IPS-NIHi11 (cell line): ENCODE results near the gene MACF1.

ENCODE experiments used
- DNase-seq: peaks from one replicate; pipeline ENCODE4 v3.0.0; 2012; ENCODE audit warnings: mixed read lengths, low spot score

MACF1 gene

DNA sequence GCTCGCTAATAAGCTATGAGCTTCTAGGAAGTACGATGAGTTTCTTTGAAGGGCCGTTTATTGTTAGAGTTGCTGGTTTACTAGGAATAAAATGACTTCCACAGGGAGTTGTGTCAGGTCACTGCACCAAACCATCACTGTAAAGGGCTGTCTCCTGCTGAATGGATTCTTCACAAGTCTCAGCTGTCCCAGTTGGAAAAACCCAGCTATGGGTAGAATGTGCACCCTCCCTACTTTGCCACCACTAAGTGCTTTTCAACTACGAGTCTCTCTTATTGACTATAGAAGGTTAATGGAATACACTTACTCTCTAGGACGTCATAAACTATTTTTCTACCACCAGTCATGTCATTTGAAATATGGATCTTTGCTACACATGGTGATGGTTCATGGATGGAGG is 192.2 kb downstream of the MACF1 start:
- DNase-seq = no peak

- DNase-seq = no peak
Observed at GRCh38 chr1:39397487-39397886, 193.0 kb downstream of the MACF1 start.

DNA sequence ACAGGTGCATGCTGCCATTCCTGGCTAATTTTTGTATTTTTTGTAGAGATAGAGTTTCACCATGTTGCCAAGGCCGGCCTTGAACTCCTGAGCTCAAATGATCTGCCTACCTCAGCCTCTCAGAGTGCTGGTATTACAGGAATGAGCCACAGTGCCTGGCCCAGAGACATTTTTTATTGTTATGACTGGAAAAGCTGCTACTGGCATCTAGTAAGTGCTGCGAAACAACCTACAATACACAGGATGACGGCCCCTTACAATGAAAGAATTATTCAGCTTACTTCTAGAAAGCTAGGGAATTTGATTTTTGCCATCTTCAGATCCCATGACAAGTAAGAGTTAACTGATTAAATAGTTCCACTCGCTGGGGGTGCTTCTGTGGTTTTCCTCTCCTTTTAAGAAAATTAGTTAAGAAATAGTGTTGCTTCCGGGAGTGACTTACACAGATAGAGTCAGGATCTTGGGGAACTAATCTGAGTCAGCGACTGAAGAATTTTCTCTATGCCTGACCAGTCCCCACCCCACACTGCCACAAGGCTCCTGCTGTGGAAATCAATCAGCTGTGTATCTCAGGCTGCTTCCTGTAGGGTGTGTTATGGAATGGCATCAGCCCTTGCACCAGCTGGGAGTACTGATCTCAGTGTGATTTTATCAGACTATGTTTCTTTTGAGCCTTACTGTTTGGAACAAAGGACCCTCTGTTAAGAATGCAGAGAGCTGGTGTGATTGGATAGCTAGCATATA is 194.0 kb downstream of the MACF1 start:
- peak; percentile 45 for DNase-seq

- no peak for DNase-seq
Observed at GRCh38 chr1:39401106-39401505, 196.6 kb downstream of the MACF1 start.

- DNase-seq = no peak
Observed at GRCh38 chr1:39404876-39405275, 200.4 kb downstream of the MACF1 start.

DNA sequence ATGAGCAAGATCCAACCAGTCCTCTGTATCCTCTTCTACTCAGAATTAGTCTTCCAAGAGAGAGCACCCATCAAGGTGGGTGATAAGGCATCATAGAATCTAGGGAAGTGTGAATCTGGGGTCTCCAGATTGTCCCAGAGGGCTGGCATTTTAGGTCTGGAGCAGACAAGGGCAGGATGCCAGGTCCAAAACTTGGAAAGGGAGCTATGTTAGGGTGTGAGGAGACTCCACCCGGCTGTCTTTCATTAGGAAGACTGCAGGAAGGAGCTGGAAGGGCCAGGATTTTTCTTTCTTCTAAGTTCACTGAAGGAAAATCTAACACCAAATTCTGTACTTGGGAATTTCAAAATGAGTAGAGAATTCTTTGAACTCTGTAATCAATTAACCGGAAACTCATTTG is 200.9 kb downstream of the MACF1 start:
- no peak for DNase-seq

DNA sequence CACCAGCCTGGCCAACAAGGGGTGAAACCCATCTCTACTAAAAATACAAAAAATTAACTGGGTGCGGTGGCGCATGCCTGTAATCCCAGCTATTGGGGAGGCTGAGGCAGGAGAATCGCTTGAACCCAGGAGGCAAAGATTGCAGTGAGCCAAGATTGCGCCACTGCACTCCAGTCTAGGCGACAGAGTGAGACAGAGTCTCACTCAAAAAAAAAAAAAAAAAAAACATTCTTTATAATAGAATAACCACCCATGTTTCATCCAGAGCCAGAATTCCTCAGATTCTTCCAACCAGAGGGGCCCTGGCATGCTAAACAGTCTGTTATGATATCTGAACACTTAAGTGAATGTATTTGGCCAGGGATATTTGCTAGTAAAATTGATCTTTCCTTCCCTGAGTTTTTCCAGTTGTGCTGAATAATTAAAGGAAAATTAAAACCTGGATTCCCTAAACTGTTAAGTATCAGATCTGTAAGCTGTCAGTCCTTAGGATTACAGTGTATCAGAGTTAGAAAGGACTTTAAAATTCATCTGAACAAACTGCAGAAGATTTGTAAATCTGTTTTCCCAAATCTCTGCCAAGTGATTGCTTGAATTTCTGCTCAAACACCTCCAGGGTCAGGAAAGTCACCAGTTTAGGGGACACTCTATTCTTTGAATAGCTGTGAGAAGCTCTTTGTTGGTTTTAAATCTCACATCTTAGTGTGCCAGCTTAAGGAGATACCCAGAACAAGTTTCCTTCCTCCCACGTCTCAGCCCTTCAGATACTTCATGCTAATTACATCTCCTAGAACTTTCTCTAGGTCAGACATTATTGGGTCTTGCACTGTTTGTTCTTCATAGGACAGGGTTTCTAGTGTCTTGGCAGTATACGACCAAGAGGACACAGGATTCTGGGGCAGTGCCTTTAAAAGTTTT is 202.3 kb downstream of the MACF1 start:
- DNase-seq = no peak

GRCh38 chr1:39407510-39407895 is 203.0 kb downstream of the MACF1 start:
- DNase-seq = no peak

GRCh38 chr1:39407896-39408640 is 203.6 kb downstream of the MACF1 start:
- no peak for DNase-seq

- DNase-seq = peak; percentile 98
Observed at GRCh38 chr1:39408641-39409054, 204.2 kb downstream of the MACF1 start.

DNA sequence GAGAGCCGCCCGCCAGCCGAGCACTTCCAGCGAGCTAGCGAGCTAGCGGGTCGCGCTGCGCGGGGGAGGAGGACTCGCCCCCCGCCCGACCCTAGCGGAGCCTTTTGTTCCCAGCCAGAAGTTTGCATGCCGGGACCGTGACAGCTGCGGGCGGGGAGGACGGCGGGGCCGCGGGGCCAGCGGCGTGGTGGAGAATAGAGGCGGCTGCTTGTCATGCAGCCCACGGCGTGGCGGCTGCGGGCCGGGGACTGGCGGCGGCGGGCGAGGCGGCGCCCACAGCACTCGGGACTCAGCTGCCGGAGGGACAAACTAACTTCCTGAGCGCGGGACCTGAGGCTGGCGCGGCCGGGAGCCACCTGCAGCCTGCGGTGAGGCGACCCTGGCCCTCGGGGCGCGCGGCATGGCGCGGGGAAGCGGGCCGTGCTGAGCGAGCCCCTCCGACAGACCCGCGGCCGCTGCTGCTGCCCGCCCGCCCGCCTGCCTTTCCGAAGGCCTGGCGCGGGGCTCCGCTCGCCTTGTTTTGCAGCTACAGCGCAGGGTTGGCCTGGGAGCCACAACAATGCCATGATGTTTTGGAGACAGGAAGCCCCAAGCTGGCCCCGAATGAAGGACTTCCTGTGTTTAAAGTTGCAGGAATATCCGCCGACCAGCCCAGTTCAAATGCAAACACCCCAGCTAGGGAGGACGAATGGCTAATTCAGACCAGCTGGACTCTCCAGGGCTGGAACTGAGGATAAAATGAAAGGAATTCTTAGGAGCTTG is 204.7 kb downstream of the MACF1 start:
- DNase-seq = peak; percentile 38

- peak; percentile 53 for DNase-seq
Observed at GRCh38 chr1:39410915-39411436, 206.5 kb downstream of the MACF1 start.

GRCh38 chr1:39411526-39412478 is 207.3 kb downstream of the MACF1 start:
- no peak for DNase-seq

GRCh38 chr1:39412892-39413291 is 208.4 kb downstream of the MACF1 start:
- DNase-seq = no peak

- DNase-seq = no peak
Observed at GRCh38 chr1:39413902-39414528, 209.5 kb downstream of the MACF1 start.

DNA sequence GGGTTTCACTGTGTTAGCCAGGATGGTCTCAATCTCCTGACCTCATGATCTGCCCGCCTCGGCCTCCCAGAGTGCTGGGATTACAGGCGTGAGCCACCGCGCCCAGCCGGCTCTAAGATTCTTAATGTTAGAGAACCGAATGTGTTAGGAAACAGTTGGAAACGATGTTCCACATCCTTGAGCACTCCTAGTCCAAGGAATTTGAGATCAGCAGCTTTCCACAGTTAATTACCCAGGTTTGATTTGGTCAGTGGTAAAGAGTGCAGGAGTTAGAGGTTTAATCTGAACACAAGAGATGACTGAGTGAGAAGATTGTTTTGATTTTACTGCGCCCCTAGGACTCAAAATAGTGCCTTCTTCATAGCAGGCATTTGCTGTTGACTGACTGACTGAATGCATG is 211.1 kb downstream of the MACF1 start:
- no peak for DNase-seq

GRCh38 chr1:39416609-39417008 is 212.1 kb downstream of the MACF1 start:
- no peak for DNase-seq

DNA sequence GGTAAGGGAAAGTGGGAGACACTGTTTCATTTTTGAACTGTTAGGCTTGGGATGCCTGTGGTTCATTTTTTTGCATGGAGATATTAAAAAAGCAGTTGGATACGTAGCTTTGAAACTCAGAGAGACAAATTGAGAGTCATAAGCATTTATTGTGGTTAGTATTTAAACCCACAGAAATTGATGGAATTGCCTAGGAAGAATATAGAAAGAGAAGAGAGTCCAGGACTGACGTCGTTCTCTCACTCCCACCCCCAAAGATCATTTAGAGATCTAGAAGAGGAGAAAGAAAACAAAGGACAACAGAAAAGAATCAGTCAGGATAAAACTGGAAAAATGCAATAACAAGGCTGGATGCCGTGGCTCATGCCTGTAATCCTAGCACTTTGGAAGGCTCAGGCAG is 213.7 kb downstream of the MACF1 start:
- no peak for DNase-seq

GRCh38 chr1:39420493-39420892 is 216.0 kb downstream of the MACF1 start:
- DNase-seq = no peak

- no peak for DNase-seq
Observed at GRCh38 chr1:39422614-39423013, 218.1 kb downstream of the MACF1 start.
